HG03159 (cell line): ENCODE measurements around the gene GADD45B.
"Not testable (repeated sequence)": the region's sequence is repeated elsewhere in the genome, so short reads cannot be mapped to it uniquely, and the experiment has no call there.

Source experiments
- ATAC-seq: cut with Tn5 transposase; IDR thresholded peaks from one replicate; pipeline ENCODE4 v1.9.1; 2021; ENCODE audit warnings: mild to moderate bottlenecking, moderate library complexity; ENCODE audit not compliant: unreplicated experiment

The GADD45B gene

DNA sequence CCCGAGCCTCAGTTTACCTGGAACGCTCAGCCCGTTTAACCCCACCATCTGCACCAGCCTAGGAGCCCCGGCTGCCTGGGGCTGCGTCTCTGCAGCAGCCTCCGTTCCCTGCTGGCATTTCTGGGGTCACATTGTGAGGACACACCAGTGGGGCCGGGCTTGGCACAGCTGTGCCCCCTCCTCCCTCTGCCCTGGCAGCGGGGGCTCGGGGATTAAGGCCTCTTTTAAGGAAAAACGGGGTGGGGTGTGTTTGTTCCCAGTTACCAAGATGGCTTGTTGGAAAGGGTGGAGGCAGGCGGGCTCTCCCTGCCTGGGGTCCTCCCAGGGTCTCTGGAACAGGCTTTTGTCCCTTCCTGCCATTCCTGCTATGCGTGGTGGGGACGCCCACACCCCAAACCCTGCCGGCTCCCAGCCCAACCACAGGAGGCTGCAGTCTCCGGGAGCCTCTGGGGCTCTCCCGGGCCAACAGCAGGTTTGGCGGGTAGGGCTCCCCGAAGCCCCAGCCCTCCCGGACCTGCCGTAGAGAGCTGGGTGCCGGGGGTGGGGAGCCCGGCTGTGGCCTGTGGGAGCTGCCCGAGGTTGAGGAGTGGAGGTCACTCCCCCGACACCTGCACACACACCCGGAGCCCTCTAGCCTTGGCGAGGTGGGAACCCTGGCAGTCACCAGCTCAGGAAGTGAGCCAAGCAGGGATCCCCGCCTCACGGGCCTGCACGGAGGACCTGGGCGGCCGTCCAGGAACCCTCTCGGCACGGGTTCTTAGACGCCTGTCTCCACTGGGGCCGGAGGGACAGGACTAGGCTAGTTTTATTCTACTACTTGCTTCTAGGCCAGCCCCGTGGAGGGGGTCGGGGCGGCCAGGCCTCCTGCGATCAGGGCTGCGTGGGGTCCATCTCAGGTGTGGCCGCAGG lies 36.9 kb downstream of the GADD45B start:
- ATAC-seq = no peak

GRCh38 chr19:2514981-2515518 lies 39.1 kb downstream of the GADD45B start:
- ATAC-seq = no peak

- no peak for ATAC-seq
Observed at GRCh38 chr19:2516727-2517126, 40.8 kb downstream of the GADD45B start.

GRCh38 chr19:2517881-2518601 lies 42.1 kb downstream of the GADD45B start:
- no peak for ATAC-seq

DNA sequence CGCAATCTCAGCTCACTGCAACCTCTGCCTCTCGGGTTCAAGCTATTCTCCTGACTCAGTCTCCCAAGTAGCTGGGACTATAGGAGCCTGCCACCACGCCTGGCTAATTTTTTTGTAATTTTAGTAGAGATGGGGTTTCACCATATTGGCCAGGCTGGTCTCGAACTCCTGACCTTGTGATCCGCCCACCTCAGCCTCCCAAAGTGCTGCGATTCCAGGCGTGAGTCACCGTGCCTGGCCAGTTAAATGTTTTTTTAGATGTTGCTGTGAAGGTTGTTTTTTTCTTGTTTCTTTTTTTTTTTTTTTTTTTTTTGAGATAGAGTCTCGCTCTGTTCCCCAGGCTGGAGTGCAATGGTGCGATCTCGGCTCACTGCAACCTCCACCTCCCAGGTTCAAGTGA lies 42.9 kb downstream of the GADD45B start:
- ATAC-seq = not testable (repeated sequence)

DNA sequence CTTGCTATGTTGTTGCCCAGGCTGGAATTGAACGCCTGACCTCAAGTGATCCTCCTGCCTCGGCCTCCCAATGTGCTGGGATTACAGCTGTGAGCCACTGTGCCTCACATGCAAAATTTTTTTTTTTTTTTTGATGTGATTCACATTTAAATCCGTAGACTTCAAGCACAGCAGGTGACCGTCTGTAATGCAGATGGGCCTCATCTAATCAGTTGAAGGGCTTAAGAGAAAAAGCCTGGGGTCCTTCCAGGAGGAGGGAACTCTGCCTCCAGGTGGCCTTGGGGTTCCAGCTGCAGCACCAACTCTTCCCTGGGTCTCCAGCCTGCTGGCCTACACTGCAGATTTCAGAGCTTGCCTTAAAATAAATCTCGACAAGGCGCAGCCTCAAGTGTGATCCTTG lies 43.6 kb downstream of the GADD45B start:
- ATAC-seq = no peak

GRCh38 chr19:2523630-2524311 lies 47.8 kb downstream of the GADD45B start:
- no peak for ATAC-seq

DNA sequence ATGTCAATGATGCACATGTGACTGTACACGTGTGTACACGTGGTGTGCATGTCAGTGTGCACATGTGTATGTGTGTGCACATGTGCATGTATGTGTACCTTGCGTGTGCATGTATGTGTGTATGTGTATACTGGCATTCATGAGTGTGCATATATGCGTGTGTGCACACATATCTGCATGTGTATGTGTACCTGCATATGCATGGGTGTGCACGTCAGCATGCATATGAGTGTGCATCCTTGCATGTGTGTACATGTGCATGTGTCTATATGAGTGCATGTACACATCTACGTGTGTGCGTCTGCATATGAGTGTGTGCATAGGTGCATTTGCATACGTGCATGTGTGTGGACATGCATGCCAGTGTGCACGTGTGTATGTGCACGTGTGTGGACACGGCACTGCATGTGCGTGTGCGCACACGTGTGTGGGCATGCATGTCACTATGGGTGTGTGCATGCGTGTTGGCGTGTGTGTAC lies 48.5 kb downstream of the GADD45B start:
- no peak for ATAC-seq

DNA sequence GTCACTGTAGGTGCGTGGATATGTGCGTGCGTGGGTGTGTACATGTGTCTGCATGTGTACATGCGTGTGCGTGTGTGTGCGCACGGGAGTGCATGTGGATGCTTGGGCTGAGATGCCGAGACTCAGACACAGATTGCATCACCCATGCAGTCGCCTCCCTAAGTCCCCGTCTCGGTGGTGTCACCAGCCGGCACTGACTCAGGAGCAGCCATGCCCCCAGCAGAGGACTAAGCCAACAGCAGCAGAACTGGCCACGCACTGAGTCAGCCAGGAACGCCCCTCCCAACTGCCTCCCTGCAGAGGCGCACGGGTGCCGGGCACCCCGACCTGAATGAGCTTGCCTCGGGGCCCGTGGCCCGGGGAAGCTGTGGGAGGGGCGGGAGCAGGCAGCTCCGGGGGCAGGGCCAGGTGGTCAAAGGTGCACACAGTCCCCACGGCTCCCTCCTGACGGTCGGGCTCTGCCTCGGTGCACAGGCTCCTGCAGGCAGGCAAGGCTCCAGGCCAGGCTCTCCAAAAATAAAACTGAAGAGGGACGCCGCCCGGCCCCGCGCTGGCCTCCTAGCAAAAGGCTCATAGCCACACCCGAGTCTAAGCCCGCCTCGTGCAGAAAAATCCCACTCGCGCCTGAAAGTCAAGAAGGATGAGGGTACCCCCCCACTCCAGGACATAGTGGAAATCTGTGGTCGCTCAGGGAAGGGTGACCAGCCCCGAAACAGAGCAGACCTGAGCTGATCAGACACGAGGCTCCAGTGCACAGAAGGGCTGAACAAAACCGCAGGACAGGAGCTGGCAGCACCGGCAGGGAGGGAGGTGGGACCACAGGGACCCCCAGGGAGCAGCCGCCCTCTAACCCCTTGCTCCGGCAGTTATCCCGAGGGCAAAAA lies 49.2 kb downstream of the GADD45B start:
- ATAC-seq = no peak

DNA sequence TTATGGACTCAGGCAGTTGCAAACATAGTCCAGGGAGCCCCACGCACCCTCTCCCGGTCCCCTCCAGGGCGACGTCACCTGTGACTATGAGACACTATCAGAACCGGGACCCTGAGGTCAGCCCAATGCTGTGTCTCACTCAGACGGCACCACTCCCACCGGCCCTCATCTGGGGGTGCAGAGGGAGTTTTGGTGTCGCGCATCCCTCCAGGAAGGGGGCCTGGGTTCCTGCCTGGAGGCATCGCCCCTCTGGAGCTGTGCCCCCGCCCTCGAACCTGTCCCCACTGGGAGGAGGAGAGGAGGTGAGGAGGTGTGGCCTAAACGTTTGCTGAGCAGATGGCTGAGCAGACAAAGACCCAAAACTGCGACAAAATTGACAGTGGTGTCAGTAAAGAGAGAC lies 51.2 kb downstream of the GADD45B start:
- no peak for ATAC-seq

DNA sequence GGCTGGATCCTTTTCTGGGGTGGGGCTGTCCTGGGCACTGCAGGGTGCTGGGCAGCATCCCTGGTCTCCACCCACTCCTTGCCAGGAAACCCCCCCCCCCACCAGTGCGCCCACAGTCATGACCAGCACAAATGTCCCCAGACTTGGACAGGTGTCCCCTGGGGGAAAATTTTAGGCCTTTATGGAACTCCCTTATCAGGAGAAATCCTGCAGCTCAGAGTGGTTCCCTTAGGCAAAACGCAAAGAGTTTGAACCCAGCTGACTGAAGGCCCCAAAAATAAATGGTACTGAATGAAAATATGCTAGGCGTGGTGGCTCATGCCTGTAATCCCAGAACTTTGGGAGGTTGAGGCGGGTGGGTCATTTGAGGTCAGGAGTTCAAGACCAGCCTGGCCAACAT lies 51.8 kb downstream of the GADD45B start:
- no peak for ATAC-seq
